ENCODE results near the gene HMX3.

- no peak for TF ChIP-seq CTCF (IDR thresholded peaks at IDR 0.05)
- no peak for TF ChIP-seq POLR2A (IDR thresholded peaks at IDR 0.05)
Observed at GRCh38 chr10:123087348-123087747, 48.4 kb upstream of the HMX3 start.
